NCI-H460 (cell line): ENCODE data around the gene LRRFIP1. TPM values are rescaled to one million over a fixed set of nuclear protein-coding genes. Genes with fewer than 3 reads are reported as not detected.
"Not testable (repeated sequence)": the region's sequence is repeated elsewhere in the genome, so short reads cannot be mapped to it uniquely, and the experiment has no call there.

Experiments used
- DNase-seq: peaks from one replicate; pipeline ENCODE4 v3.0.0-alpha.2; 2016; ENCODE audit warnings: low read depth; ENCODE audit errors: extremely low read depth
- total RNA-seq: library from RNA; depleted of rRNA; stranded (reverse); fragments of >200 nt; shearing (Covaris generic); gene quantifications from 2 replicates; pipeline ENCODE4 v1.2.3, GENCODE V29; 2014

The LRRFIP1 gene
- total RNA-seq, 1 experiment from 2014 or later = 57.7 TPM

DNA sequence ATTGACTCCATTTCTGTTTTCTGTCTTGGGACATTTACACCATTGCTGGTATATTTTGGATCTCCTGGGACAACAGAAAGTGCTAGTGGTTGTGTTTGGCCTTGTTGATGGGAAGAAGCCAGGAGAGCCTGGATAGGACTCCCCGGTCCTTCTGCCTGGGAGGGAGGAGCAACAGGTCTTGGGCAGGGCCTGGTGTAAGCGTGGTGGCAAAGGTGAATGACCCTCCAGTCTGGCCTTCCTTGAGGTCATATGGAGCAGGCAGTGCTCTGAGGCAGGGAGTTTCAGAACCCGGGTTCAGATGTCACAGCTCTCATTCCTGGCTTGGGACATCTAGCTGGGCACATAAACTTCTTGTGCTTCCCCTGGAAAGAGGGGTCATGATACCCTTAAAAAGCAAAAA lies 115.2 kb downstream of the LRRFIP1 start:
- no peak for DNase-seq

DNA sequence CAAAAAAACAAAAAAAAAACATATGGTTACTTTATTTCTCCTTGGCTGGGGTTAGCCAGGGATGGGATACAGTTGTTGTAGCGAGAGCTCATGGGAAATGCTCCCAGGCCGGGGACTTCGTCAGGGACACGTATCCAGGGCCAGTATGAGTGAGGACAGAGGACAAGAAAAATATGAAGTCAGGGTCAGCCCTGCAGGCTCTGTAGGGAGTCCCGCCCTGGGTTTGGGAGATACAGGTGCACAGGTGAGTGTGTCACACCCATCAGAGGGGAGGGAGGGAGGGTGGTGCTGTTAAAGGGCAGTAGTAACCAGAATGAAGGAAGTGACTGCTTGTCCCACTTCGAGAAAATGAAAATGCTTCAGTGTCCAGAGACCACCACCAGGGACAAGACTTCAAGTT lies 115.6 kb downstream of the LRRFIP1 start:
- no peak for DNase-seq

DNA sequence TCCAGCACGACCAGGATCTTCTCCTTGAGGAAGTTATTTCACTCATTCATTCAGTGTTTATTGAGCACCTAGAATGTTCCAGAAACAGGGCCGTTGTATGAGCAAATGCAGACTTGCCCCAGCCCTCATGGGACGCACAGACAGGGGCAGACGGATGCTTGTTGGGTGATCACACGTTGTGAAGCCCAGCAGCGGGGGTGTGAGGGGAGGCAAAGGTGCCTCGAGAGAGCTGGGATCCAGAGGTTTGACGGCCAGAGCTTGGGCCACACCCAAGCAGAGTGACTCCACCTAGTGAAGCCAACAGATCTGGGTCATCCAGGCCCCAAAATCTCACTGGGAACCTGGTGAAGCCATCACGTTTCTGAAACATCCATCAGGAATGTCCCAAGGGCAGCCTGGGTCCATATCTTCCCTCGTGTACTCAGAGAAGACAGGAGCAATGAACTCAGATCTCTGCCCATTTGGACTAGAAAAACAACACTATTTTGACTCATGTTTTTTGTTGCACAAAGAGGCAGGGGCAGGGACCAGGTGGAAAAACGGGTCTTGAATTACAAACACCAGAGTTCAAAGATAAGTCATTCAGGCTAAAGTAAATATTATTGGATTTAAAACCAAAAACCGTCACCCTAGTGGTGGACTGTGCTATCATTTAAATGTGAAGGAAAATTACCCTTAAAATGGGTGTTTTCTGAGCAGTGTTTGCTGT lies 116.3 kb downstream of the LRRFIP1 start:
- no peak for DNase-seq

DNA sequence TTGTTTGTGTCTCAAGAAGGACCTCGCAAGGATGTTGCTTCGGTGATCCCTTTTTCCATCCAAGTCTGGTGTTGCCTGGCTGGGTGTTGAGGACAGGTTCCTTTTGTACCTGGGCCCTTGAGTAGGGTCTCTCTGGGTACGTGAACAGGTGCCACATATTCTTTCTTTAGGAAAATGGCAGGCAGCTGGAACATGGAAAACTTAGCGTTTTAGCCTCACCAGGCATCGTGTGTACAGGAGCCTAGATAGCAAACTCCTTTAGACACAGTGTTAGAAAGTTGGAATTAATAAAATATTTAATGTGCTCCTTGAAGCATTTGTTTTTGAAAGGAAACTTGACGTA lies 116.9 kb downstream of the LRRFIP1 start:
- DNase-seq = no peak

DNA sequence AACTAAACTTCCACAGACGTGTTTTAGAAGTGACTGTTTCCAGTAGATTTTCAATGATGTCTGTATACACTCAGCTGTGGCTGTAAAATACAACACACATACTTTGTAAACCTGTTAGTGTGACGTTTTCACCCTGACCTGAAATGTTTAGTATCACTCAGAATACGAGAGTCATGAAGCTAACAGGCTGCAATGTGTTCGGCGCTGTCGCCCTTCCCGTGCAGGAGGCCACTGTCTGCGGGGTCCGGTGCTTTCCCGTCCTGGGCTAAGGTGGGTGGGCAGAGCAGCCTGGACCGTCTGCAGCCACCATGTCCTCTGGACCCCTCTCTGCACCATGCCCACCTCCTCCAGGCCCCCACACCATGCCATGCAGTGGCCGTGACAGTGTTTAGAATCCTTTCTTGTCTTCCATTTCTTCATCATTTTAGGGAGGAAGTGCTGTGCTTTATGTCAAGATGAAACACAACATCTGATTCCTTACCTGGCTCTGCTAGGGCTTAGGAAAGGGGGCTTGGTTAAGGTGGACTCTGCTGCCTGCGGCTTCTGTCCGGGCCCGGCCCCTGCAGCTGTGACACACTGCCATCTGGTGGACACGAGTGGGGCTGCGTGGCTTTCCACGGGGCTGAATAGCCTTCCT lies 117.3 kb downstream of the LRRFIP1 start:
- DNase-seq = peak; percentile 57

DNA sequence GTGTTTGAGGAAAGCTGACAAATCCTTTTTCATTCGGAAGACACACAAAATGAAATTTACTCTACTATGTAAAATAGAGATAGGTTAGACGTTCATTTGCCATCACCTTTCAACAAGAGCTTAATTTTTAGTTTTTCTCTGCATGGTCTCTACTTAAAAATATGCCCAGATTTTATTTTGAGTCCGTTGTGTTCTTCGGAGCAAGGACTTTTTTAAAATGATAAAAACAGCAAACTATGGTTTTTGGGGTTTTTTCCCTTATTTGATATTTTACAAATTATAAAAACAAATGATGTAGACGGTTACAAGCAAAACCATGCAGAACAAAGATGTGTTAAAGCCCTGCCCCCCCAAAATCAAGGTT lies 117.8 kb downstream of the LRRFIP1 start:
- no peak for DNase-seq

DNA sequence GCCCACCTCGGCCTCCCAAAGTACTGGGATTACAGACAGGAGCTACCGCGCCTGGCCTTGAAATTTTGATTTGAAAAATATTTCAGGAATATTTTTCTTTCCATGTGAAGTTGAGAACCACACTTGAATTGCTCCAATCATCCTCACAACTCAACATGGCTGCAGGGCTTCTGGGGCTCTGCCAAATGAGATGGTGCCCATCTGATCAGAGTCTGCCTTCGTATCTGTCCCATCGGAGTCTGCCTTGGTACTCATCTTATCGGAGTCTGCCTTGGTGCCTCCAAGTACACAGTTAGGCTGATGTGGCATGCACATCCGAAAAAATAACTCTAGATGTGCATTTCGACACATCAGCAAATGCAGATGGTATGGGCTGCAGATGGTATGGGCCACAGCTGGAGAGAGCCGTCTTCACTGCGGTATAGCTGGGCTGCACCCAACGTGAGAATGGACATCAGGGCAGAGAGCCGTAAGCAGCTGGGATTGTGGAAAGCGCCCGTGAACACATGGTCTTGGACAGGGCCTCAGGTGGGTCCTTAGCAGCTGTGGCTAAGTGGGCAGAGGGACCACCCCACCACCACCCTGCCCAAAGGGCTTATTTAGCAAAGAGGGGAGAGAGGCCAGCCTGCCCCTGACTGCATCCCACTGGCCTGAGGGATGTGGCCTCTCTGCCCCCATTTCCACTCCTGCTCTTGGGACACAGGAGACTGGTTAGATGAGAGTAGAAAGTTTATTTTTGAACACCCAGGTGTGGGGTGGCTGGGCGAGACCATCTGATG lies 119.1 kb downstream of the LRRFIP1 start:
- no peak for DNase-seq

DNA sequence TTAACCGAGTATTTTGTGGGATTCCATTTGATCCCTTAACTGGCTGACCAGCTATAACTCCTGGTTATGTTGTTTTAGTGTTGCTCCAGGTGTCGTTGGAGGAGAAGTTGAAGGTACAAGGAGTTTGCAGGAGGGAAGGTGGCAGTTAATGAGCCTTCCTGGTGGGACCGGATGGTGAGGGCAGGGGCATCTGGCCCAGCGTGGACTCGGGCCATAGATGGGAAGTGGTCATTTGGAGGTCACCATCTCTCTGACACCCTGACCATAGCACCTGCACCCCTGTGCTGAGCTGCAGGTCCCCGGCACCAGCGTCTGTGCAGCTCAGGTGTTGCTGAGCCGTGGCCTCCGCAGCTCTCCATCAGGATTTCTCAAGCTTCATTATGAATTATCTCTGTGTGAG lies 119.8 kb downstream of the LRRFIP1 start:
- no peak for DNase-seq

DNA sequence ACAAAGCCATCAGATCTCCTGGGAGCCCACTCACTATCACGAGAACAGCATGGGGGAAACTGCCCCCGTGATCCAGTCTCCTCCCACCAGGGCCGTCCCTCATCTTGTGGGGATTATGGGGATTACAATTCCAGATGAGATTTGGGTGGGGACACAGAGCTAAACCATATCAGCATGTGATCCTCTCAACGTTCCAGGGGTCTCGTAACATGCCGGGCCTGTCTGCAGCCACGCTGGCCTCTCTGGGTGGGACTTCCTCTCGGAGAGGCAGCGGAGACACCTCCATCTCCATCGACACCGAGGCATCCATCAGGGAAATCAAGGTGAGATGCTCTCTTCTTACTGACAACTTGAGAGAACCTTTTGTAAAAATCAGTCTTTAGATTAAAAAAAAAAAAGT lies 121.6 kb downstream of the LRRFIP1 start:
- no peak for DNase-seq

DNA sequence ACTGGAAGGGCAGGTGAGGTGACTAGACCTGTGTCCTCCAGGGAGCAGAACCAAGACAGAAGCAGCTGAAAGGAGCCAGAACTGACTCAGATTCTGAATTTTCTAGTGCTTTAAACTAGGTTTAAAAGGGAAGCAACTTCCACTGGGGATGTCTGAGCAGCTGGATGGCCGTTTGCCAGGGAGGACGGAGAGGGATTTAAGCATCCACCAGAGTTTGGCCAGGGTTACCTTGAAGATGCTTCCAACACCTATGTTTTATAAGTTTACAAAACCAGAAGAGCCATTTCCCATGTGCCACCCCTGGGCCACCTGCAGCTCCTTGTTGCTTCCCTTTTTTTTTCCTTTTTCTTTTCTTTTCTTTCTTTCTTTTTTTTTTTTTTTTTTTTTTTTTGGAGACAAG lies 122.6 kb downstream of the LRRFIP1 start:
- DNase-seq = no peak

DNA sequence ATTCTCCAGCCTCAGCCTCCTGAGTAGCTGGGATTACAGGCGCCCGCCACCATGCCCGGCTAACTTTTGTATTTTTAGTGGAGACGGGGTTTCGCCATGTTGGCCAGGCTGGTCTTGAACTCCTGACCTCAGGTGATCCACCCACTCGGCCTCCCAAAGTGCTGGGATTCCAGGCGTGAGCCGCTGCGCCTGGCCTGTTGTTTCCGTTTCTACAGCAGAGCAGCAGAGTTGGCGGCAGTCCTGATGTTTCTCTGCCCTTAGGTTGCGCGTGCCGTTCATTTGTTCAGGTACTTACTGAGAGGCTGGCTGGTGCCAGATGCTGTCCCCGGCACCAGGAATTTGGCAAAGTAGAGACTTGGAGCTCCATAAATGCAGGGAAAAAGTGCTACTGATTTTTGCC lies 123.1 kb downstream of the LRRFIP1 start:
- DNase-seq = not testable (repeated sequence)

DNA sequence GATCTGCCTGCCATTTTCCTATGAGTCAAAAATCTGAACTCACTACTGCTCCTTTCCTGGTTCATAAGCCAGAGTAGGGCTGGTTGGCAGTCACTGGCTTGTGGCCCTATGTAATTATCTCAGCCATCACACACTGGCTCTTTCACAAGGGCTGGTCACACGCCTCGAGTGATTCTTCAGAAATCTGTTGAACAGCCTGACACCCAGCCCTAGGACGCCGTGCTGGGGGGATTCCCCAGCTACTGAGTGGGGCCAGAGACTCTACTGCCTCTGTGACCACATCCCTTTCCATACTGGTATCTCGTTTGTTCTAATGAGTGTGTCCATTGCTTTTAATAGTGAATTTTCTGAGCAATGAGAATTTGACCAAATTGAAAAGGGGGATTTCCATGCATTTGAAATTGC lies 125.4 kb downstream of the LRRFIP1 start:
- DNase-seq = no peak

DNA sequence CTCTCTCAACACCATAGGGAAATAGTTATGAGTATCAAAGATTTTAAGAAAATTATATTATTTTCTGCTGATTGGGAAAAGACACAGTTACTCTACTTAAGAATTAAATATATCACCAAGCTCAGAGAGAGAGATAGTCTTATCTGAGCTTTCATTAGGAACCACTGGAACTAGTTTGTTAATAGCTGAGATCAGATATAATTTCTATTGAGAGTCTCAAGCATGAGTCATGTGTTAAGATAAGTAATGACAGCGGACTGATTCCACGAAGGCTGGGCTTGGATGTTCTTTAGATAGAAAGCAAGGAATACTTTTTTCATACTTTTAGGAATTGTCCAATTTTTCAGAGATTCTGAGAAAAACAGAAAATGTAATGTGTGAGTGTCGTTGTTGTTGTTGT lies 126.8 kb downstream of the LRRFIP1 start:
- no peak for DNase-seq

DNA sequence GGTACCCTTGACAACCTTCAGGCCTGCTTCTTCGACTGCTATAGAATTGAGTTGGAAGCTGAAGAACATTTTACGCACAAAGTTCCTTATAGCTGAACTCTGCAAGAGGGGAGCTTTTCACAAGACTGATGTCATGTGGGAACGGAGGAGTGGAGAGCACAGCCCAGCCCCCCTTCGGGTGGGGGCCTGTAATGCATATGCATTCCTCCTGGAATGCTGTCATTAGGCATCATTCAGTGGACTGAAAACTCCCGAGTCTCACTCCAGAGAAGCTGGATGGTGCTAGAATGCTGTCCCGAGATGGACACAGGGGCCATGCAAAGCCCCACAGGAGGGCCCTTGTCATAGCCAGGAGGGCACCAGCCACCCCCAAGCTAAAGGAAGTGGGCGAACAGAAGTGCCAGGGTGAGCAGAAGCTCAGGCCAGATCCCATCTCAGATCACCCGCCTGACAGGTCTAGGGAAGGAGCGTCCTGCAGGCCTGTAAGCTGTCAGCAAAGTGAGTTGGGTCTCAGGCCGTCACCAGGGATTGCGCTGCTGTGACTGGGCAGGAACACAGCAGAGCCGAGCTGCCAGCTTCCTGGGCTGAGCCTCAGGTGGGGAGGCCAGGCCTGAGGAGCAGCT lies 127.3 kb downstream of the LRRFIP1 start:
- DNase-seq = no peak

DNA sequence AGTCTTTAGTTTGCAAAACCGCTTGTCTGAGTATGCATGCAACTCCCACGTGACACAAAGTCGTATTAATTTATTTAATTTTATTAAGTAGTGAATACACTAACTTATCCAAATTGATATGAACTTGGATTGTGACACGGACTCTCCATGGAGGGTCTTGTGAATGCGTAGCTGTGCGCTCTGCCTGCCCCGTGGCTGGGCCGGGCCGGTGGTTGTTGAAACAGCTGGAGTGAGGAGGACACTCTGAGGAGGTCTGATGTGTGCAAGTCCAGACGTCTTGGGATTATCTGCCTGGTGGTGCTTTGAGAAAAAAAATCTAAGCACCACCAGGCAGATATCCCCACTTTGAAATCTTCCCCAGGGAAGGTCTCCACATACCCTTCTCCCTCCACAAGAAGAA lies 130.2 kb downstream of the LRRFIP1 start:
- DNase-seq = no peak

DNA sequence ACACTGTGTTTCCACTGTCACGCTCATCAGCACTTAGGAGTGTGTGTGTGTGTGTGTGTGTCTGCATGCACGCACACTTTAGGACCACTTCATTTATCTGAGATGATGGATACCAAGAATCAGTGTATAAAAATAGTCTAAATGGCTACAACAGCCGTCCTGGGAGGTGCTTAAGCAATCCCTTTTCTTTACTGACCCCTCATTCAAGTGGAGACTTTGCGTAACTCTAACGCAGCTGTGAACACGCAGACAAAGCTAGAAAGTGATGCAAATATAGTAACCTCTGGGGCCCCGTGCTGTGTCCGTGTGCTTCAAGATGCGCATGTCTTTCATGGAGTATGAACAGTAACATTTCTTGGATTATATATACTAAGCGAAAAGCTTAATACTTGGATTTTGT lies 130.8 kb downstream of the LRRFIP1 start:
- no peak for DNase-seq

DNA sequence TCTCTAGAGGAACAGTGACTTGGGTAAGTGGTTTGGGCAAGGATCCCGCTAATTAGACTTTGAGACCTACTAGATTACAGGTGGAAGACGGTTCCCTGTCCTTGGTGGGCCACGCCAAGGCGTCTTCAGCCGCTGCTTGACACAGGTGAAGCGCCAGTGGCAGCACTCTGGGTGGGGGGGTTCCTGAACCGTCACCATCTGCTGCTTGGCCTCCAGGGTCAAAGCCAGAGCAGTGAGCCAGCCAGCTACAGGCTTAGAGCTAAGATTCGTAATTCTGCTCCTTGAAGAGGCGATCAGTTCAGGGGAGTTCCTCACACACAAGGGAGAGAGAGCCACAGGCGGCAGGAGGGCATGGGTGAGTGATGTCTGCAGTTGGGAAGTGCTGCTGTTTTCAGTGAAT lies 131.8 kb downstream of the LRRFIP1 start:
- no peak for DNase-seq

DNA sequence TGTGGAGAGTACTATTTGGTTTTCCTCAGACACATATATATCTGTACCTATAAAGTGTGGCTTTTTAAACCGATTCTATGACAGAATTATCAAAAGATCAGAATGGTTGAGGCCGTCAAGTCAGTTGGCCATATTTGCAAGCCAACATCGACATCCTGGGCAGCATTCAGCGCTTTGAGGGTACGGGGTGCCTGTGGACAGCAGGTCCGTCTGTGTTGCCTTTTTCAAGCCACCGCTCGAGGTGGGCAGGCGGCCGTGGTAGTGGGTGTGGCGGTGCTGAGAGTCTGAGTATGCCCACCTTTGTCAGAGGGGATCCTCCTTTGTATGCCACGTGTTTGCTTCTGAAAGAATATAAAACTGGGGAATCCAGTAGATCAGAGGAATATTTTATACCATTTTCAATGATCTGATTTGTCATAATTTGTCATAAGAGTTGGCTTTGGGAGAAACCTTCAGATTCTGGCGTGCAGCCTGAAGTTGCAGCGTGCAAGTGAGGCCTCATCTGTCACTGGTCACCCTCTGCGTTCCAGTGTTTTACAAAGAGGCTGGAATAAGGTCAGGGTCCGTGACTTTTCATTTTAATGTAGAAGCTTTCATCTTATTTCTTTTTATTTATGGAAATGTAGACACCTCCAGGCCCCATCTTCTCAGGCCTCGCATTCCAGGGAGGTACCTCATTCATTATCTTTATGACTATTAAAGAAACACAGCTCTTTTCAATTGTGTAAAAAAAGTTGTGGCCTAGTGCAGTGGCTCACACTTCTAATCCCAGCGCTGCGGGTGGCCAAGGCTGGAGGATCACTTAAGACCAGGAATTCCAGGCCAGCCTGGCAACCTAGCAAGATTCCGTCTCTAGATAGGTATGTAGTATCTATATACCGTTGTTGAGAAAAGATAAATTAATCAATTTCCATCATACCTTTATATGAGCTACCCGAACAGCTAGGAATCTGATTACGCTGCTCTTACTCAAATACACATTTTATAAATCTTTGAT lies 133.4 kb downstream of the LRRFIP1 start:
- no peak for DNase-seq

DNA sequence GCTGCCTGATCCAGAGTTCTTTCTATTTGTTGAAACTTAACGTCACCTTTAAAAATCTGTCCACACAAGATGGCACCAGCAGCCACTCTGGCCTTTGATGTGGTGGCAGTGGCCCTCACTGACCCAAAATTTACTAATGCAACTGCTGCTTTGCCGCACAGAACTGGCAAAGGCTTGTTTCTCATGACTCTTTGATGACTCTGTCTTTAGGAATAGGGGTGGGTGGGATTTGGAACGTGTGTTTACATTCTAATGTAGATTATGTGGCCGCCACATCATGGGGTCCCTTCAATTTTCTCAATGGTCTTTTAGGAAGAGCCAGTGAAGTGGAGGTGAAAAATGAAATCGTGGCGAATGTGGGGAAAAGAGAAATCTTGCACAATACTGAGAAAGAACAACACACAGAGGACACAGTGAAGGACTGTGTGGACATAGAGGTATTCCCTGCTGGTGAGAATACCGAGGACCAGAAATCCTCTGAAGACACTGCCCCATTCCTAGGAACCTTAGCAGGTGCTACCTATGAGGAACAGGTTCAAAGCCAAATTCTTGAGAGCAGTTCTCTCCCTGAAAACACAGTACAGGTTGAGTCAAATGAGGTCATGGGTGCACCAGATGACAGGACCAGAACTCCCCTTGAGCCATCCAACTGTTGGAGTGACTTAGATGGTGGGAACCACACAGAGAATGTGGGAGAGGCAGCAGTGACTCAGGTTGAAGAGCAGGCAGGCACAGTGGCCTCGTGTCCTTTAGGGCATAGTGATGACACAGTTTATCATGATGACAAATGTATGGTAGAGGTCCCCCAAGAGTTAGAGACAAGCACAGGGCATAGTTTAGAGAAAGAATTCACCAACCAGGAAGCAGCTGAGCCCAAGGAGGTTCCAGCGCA lies 135.2 kb downstream of the LRRFIP1 start:
- DNase-seq = not testable (repeated sequence)
